ENCODE data around the gene NCMAP. TPM values are rescaled to one million over a fixed set of nuclear protein-coding genes. Genes with fewer than 3 reads are reported as not detected.
"Not testable (repeated sequence)": the region's sequence is repeated elsewhere in the genome, so short reads cannot be mapped to it uniquely, and the experiment has no call there.

The NCMAP gene, protein sequence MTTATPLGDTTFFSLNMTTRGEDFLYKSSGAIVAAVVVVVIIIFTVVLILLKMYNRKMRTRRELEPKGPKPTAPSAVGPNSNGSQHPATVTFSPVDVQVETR
- polyA plus RNA-seq (2013, experiment 1 of 2; ENCODE audit: insufficient read length), result not detected
- polyA plus RNA-seq (2013, experiment 2 of 2; ENCODE audit: insufficient read length), result not detected

DNA sequence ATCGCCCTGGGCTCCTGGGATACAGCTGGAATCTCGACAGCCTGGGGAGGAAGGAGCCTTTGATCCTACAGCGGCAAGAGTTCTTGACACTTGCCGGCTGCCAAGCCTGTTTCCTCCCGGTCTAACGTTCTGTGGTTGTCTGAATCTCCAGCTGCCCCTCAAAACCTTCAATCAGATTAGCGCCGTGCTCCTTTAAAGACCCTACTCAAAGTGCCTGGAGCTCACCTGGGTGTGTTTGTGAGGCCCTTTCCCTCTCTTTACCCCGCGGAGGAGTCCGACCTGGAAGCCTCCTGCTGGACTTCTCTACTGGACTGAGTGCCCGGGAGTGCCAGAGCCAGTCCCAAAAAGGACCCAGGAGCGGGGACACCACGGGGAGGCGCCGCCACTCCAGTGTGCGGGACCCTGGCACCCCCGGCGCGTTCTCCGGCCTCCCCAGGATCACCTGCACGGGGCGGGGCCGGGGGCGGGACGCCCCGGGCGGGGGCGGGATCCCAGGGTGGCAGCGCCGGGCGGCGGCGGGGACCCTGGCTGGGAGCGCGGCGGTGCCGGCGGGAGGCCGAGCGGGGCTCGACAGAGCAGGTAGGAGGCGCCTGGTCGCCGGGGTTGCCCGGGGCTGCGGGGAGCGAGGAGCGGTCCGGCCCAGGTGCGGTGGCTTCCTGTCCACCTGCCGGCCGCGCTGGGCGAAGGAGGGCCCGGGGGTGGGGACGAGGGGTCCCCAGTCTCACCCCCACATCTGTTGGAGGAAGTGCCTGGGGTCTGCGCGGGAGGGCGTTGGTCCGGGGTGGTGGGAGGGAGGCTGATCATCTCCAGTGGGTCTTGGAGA, at the start of gene NCMAP:
TSS of gene NCMAP (plus strand) at position 497 of the 823 bp plus-strand sequence. CDS start 39,344 bp downstream, outside the sequence.
- DNase-seq, result no peak

DNA sequence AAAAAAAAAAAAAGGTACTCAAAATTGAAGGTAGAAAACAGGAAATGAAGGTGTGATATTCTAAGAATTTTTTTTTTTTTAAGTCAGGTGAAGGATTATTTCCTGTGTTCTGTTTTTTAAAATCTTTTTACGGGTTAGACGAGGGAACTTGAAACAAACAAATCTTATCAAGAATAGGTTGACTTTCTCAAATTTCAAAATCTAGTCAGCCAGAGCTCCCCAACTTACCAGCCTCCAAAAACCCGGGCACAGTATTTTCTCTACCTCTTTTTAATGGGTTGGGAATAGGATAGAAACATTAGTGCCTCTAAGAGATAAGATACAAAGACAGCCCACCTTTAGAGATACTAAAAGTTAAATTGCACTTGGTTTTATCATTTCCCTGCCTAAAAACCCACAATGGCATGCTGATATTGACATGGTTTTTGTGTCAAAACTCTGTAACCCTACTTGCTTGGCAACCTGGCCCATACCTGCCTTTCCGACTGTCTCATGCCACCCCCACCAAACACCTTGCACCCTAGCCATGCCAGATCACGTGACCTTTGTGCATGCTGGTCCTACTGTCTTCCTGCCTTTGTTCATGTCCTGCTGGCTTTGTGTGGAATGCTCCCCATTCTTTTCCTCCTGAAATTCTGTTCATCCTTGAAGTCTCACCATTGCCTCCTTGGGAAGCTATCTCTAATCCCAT, 49.1 kb upstream of the NCMAP start:
- DNase-seq, result no peak

DNA sequence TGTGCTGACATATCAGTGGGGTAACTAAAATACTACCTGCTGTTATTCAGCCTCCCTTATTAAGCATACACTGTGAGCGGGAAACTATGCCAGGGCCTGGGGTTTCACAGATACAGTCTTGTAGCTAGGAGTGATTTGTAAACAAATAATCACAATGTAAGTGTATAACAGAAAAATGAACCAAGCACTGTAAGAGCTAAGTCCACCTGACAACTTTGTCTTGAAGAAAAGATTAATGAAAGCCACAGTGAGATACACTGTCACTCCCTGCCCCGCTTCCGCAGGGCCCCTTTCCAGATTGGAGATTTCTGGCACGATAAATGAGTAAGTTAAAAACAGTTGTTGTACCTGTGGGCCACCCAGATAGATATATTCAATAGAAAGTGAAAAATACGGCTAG, 48.5 kb upstream of the NCMAP start:
- DNase-seq, result no peak

DNA sequence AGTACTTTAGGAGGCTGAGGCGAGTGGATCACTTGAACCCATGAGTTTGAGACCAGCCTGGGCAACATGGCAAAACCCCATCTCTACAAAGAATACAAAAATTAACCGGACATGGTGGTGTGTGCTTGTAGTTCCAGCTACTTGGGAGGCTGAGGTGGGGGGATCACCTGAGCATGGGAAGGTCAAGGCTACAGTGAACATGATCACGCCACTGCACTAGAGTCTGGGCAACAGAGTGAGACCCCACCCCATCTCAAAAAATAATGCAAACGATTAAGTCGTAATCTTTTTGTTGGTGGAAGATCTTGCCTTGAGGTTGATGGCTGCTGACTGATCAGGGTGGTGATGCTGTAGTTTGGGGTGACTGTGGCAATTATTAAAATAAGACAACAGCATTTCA, 47.0 kb upstream of the NCMAP start:
- DNase-seq, result no peak

DNA sequence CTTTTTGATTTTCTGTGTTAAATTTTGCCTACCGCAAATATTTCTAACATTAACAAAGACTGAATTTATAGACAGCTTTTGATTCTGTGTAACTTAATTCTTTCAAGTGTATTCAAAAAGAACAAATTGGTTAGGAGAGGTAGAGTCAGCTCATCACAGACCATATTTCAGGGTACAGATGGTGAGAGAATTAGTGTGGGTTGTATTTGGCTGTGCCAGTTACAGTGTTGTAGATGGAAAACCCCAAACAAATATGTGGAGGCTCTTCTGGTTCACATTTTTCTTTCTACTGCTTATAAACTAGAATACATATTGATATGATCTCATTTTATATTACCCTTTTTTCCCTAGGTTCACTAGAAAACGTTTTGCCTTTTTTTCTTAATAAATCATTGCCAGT, 42.2 kb upstream of the NCMAP start:
- DNase-seq, result no peak

DNA sequence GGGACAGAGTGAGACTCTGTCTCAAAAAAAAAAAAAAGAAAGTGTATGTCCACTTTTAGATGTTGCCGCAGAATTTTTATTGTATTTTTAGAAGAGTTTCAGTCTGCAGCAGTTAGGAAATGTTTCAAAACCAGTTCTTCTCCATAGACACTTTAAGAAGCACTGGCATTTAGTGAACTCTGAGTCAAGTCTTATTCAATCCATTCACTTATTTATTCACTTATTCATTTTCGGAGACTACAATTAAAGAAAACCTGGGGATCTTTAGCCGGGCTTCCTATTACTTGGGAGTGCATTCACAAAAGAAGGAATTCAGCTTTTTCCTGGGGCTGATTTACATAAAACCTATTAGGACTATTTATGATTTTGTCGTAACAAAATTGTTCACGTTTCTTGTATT, 40.9 kb upstream of the NCMAP start:
- no peak for DNase-seq

DNA sequence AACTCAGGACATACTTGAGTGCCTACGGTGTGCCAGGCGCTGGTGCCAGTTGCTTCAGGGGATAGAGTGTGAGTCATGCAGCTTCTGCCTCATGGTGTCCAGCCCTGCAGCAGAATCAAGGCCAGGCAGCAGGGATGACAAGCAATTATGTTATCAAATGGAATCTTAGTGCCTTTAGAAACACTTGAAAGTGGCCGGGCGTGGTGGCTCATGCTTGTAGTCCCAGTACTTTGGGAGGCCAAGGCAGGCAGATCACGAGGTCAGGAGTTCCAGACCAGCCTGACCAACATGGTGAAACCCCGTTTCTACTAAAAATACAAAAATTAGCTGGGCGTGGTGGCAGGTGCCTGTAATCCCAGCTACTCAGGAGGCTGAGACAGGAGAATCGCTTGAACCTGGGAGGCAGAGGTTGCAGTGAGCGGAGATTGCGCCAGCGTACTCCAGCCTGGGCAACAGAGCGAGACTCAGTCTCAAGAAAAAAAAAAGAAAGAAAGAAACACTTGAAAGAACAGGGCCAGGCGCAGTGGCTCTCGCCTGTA, 40.1 kb upstream of the NCMAP start:
- peak; percentile 53 for DNase-seq

DNA sequence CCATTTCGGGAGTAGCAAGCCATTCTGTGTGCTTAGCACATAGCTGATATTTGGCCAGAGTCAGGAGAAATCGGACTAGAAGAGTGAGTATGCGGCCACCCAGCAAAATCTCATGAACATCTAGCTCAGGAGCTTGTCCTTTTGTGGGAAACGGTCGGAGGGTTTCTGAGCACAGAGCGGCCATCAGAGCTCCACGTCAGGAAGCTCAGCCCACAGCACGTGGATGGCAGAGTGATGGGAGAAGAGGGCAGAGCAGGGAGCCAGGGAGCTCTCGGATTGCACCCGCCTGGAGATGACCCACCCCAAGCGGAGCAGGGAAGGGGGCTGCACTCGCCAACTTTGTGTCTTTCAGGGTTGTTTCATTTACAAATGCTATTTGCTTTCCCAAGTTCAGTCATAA, 39.4 kb upstream of the NCMAP start:
- DNase-seq, result no peak

DNA sequence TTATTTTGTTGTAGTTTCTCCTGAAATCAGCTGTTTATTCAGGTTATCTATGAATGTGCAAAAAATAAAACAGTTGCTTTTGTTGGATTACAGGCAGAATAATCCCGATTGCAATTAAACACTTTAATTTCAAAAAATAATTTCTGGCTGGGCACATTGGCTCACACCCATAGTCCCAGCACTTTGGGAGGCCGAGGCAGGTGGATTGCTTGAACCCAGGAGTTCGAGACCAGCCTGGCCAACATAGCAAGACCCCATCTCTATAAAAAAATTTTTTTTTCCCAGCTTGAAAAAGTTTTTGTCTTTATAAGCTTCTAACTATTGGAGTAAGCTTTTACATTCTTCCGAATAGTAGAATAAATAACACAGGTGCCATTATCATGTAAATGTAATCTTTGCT, 38.0 kb upstream of the NCMAP start:
- DNase-seq, result no peak

DNA sequence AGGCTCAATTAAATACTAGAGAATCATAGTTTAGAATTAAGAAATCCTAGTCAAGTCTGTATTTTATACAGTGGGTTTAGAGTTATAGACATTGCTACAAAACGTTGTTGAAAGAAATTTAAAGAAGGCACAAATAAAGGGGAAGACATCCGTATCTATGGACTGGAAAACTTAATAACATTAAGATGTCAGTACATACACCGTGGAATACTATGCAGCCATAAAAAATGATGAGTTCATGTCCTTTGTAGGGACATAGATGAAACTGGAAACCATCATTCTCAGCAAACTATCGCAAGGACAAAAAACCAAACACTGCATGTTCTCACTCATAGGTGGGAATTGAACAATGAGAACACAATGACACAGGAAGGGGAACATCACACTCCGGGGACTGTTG, 35.6 kb upstream of the NCMAP start:
- not testable (repeated sequence) for DNase-seq

DNA sequence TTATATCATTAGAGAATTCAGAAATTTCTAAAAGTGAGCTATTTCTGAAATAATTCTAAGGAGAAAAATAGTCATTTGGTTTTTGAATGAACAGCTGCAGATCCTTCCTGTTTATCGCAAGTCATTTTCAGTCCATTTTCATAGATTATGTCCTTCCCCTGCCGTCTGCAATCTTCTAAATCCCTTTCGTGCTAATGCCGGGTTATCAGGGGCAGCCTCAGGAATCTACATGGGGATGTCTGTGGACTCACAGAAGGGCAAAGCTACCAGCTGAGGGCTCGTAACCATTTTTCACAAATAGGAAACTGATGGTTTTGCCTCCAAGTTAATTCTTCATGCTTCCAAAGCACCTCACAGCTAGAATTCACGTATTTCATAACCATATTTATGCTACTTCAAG, 30.3 kb upstream of the NCMAP start:
- DNase-seq, result no peak

DNA sequence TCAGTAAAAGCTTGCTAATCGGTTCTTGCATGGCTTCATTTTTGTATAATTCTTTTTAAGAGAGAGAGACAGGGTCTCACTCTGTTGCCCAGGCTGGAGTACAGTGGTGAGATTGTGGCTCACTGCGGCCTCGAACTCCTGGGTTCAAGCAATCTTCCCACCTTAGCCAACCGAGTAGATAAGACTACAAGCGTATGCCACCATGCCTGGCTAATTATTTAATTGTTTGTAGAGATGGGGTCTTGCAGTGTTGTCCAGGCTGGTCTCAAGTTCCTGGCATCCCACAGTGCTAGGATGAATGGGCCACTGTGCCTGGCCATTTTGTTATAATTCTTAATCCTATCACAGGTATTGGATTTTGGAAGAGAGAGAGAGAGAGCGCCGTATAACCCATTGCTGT, 29.8 kb upstream of the NCMAP start:
- no peak for DNase-seq

DNA sequence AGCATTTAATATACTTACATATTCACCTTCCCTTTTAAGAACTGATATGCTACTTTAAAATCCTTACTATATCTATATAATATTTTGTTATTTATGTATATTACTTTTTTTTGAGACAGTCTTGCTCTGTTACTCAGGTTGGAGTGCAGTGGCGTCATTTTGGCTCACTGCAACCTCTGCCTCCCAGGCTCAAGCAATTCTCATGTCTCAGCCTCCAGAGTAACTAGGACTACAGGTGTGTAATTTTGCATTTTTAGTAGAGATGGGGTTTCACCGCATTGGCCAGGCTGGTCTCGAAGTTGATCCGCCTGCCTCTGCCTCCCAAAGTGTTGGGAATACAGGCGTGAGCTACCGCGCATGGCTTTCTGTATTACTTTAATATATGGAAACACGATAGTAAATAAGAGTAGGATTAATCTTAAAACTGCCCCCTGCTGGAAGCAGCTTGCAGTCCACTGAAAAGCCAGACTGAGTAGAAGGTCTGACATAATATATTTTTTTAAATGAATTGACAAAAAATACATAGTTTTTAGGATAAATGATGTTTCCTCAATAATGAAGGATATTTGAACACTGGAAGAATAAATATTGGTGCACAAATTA, 28.8 kb upstream of the NCMAP start:
- DNase-seq, result peak; percentile 29

DNA sequence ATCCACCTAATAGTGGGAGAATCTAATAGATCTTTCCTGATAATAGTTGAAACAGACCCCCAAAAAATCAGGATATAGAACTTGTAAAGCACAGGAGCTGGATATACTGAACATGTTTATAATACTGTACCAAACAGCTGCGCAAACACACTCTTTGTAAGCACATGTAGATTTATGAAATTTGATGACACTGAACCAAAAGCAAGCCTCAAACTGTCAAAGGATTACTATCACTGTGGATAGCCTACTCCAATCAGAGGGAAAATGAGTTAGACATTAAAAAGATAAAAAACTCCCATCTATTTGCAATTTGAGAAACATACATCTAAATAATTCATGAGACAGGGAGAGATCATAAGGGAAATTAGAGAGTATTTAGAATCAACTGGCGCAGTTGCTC, 27.1 kb upstream of the NCMAP start:
- DNase-seq, result no peak

DNA sequence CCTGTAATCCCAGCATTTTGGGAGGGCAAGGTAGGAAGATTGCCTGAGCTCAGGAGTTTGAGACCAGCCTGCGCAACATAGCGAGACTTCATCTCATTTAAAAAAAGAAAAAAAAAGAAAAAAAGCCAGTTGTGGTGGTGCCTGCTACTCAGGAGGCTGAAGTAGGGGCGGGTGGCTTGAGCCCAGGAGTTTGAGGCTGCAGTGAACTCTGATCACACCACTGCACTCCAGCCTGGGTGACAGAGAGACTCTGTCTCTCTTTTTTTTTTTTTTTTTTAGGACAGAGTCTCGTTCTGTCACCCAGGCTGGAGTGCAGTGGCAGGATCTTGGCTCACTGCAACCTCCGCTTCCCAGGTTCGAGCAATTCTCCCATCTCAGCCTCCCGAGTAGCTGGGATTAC, 26.6 kb upstream of the NCMAP start:
- DNase-seq, result not testable (repeated sequence)

DNA sequence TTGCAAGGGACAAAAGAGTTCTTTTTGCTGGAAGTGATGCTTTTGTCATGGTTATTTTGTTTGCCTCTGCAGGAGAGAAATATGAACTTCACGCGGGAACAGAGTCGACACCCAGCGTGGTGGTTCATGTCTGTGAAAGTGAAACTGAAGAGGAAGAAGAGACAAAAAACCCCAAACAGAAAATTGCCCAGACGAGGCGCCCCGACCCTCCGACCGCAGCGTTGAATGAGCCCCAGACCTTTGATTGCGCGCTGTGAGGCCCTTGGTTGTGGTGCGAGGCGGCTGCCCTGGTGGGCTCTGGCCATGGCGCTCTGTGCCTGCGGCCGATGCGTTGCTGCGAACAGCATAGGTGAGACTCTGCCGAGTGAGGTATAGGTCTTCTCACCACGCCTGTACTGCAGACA, 20.9 kb upstream of the NCMAP start:
- DNase-seq, result no peak

DNA sequence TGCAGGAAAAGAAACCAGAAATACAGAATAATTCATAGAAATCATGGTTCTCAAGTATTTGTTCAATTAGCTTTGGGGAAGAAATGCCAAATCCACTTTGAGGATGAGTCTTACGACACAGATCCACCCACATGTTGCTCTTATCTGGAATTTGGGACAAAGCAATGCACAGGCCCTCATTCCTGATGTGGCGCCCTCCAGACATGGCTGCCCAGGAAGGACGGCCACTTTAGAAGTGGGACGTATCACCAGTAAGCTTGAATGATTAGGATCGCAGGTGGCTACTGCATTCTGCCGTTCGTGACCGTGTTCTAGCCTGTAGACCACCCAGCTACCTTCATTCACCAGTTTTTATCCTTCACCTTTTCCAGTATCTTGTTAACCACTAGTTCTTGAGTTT, 20.1 kb upstream of the NCMAP start:
- DNase-seq, result no peak

DNA sequence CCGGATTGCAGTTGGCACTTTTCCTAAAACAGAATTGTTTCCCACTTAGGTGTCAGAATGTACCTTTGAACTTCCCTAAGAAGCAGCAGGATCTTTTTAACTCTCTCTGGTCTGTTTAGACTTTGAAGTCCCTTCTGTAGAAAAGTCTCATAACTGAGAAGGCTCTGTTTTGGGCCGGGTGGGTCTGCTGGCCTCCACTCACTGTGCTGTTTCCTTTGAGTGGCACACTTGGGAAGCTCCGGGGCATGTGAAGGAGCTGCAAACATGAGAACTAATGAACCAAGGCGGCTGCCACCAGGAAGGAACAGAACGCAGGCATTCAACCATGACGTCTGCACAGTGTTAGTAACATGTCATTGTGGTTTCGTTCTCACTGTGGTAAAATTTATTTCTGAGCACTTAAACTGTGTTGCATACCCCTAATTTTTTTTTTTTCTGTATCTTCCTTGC, 19.5 kb upstream of the NCMAP start:
- DNase-seq, result peak; percentile 5

DNA sequence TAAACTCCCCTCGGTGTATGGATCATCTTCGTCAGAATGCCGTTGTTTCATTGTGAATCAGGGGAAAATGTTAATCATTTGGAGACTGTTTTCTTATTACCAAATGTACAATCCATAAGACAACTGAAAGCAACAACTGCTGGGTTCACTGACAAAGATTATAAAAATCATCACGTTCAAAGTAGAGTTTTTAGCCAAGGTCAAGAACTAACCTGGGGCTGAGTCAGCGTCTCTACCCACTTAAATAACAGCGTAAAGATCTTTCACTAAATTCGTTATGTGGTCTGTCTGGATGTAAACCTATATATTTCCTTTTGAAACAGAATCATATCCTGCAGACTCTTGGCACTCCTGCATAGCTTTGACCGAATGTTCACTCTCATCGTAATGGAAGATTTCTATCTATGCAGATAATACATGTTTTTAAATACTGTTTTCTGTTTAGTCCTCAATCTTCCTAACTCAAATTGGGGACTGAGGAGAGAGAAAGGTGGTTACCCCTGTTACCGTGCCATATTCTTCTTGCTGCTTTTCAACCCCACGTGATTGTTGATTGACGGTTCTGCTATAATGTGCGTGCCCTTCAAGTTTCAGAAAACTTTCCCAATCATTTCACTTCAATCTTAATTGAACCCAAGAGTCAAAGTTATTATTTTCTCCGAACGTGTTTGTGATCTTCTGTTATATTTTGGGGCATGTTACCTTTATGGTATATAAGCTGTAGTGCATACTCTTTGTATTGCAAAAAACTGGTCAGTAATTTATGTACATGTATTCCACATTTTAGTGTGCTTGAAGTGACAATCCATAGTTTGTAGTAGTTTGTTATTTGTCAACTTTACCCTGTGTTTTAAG, 15.6 kb upstream of the NCMAP start:
- no peak for DNase-seq

DNA sequence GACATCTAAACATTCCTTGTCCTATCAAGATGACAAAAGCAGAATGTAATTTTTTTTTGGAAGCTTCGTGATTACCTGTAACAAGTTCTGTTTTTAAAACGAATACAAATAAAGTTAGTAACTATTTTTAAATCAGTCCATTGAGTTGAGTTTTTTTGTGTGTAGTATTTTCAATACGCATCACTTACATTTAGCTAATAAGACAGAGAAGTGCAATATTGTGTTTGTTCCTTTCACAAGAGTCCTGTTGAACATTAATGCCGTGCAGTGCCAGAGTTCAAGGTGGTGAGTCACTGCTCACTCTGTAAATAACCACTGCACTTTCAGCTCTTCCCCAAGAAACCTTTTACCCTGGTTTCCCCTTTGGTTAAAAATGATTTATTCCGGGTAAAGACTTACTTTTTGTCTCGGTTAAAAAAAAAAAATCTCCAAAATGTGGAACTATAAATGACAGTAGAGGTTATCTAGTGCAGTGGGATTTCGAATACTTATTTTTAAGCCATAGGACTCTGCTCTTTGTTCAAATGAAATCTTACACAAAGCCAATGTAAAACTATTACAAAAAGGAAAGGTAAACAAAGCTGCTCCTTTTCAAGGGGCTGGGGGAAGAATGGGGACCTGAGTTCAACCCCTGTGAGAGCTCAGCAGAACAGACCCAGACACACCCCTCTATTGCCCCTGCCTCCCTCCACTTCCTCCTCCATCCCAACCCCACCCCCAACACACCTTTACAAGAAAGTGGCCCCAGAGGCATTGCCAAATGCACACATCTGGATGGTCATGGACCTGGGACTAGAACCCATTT, 14.8 kb upstream of the NCMAP start:
- peak; percentile 48 for DNase-seq

DNA sequence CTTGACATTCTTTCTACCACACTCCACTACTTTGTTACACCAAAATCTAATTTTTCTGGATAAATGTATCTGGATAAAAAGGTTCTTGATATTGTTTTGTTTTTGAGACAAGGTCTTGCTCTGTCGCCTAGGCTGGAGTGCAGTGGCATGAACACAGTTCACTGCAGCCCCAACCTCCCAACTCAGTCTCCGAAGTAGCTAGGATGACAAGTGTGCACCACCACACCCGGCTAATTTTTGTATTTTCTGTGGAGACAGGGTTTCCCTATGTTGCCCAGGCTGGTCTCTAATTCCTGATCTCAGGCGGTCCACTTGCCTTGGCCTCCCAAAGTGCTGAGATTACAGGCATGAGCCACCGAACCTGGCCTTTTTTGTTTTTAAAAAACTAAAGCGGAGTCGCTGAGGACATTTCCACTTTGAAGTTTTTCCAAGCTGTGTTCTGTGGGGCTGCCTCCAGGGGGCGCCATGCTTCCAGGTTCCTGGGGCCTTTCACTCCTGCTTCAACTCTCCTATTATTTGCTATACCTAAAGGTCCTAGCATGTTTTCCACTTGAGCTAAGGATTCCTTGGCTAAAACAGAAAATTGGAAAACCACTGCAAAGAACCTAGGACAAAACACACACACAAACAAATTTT, 14.1 kb upstream of the NCMAP start:
- no peak for DNase-seq
